ENCODE measurements around the gene EIF4EBP3.
"Not testable (repeated sequence)": the region's sequence is repeated elsewhere in the genome, so short reads cannot be mapped to it uniquely, and the experiment has no call there.

Gene EIF4EBP3

GRCh38 chr5:140557965-140558364 lies 10.5 kb downstream of the EIF4EBP3 start:
- no peak for DNase-seq

- DNase-seq = no peak
Measured at GRCh38 chr5:140558542-140558941, 11.1 kb downstream of the EIF4EBP3 start.

- no peak for DNase-seq
Measured at GRCh38 chr5:140560227-140560626, 12.8 kb downstream of the EIF4EBP3 start.

GRCh38 chr5:140561753-140562523 lies 14.5 kb downstream of the EIF4EBP3 start:
- DNase-seq = no peak

- DNase-seq = no peak
Measured at GRCh38 chr5:140563596-140563995, 16.1 kb downstream of the EIF4EBP3 start.

GRCh38 chr5:140564196-140565023 lies 16.9 kb downstream of the EIF4EBP3 start, which contains the start of the genes APBB3 and SLC35A4:
Gene APBB3, minus strand, starts transcription at chr5:140564598. Its CDS starts 353 bp downstream, at chr5:140564245.
Gene SLC35A4, plus strand, starts transcription at chr5:140564828. Its CDS starts 2,342 bp downstream, at chr5:140567170.
- peak; percentile 99 for DNase-seq

GRCh38 chr5:140565024-140565779 lies 17.7 kb downstream of the EIF4EBP3 start:
- no peak for DNase-seq

GRCh38 chr5:140565780-140566095 lies 18.3 kb downstream of the EIF4EBP3 start:
- no peak for DNase-seq

- no peak for DNase-seq
Measured at GRCh38 chr5:140566665-140567064, 19.2 kb downstream of the EIF4EBP3 start.

- DNase-seq = no peak
Measured at GRCh38 chr5:140567136-140567818, 19.8 kb downstream of the EIF4EBP3 start.

- no peak for DNase-seq
Measured at GRCh38 chr5:140567871-140568270, 20.4 kb downstream of the EIF4EBP3 start.

GRCh38 chr5:140568443-140569063 lies 21.1 kb downstream of the EIF4EBP3 start:
- no peak for DNase-seq

GRCh38 chr5:140569197-140569596 lies 21.7 kb downstream of the EIF4EBP3 start:
- DNase-seq = no peak

GRCh38 chr5:140570058-140570457 lies 22.6 kb downstream of the EIF4EBP3 start:
- no peak for DNase-seq

GRCh38 chr5:140570488-140570887 lies 23.0 kb downstream of the EIF4EBP3 start:
- DNase-seq = no peak

- DNase-seq = no peak
Measured at GRCh38 chr5:140571105-140571504, 23.6 kb downstream of the EIF4EBP3 start.

GRCh38 chr5:140573683-140574082 lies 26.2 kb downstream of the EIF4EBP3 start:
- no peak for DNase-seq

GRCh38 chr5:140574165-140574564 lies 26.7 kb downstream of the EIF4EBP3 start:
- no peak for DNase-seq

GRCh38 chr5:140575309-140575708 lies 27.8 kb downstream of the EIF4EBP3 start:
- DNase-seq = no peak

- no peak for DNase-seq
Measured at GRCh38 chr5:140576776-140577201, 29.3 kb downstream of the EIF4EBP3 start.

GRCh38 chr5:140579188-140579747 lies 31.8 kb downstream of the EIF4EBP3 start:
- not testable (repeated sequence) for DNase-seq

GRCh38 chr5:140587495-140587894 lies 40.0 kb downstream of the EIF4EBP3 start:
- DNase-seq = no peak
